ENCODE data around the gene FRAS1. TPM values are rescaled to one million over a fixed set of nuclear protein-coding genes. Genes with fewer than 3 reads are reported as not detected.

The FRAS1 gene
- total RNA-seq, 1 experiment from 2014 or later: 0.23 TPM

DNA sequence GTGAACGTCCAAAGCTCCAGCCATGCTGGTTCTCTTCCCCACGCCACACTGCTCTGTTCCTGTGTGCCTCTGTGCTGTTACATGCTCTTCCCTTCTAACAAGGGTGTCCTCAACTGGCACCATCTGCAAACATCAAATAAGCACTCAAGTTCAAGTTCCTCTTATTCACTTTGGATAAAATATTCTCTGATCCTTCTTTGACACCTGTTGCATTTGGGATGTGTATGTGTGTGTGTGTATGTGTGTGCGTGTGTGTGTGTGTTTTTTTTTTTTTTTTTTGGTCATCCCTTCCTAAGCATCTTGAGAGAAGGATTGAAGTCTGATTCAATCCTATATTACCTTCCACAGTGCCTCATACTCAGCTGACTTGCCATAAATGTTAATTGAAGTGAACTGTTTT lies 290.4 kb downstream of the FRAS1 start:
- no peaks in the 10 kb centered on the region for H3K4me1 ChIP-seq (ENCODE audit: control insufficient read depth, insufficient read depth, low read length)
- H3K36me3 ChIP-seq (ENCODE audit: control insufficient read depth, insufficient read depth, low read length): no peaks in the 10 kb centered on the region
- ChIA-PET POLR2A (no interaction called here), CTCF (no interaction called here)
- TF ChIP-seq SIN3A (IDR thresholded peaks at IDR 0.05; ENCODE audit: borderline replicate concordance, insufficient read depth, low read depth, low read length) (no peak), POLR2AphosphoS5 (IDR thresholded peaks at IDR 0.05; ENCODE audit: low read depth, low read length) (no peak), TCF7L2 (IDR thresholded peaks at IDR 0.05; ENCODE audit: low read depth, low read length) (no peak)
- TF ChIP-seq, protein P1, sequence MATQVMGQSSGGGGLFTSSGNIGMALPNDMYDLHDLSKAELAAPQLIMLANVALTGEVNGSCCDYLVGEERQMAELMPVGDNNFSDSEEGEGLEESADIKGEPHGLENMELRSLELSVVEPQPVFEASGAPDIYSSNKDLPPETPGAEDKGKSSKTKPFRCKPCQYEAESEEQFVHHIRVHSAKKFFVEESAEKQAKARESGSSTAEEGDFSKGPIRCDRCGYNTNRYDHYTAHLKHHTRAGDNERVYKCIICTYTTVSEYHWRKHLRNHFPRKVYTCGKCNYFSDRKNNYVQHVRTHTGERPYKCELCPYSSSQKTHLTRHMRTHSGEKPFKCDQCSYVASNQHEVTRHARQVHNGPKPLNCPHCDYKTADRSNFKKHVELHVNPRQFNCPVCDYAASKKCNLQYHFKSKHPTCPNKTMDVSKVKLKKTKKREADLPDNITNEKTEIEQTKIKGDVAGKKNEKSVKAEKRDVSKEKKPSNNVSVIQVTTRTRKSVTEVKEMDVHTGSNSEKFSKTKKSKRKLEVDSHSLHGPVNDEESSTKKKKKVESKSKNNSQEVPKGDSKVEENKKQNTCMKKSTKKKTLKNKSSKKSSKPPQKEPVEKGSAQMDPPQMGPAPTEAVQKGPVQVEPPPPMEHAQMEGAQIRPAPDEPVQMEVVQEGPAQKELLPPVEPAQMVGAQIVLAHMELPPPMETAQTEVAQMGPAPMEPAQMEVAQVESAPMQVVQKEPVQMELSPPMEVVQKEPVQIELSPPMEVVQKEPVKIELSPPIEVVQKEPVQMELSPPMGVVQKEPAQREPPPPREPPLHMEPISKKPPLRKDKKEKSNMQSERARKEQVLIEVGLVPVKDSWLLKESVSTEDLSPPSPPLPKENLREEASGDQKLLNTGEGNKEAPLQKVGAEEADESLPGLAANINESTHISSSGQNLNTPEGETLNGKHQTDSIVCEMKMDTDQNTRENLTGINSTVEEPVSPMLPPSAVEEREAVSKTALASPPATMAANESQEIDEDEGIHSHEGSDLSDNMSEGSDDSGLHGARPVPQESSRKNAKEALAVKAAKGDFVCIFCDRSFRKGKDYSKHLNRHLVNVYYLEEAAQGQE (IDR thresholded peaks at IDR 0.05; ENCODE audit: insufficient read depth in 1 of 2, low read depth in 2 of 2, low read length in 1 of 2): no peak
- TF ChIP-seq, protein P2, sequence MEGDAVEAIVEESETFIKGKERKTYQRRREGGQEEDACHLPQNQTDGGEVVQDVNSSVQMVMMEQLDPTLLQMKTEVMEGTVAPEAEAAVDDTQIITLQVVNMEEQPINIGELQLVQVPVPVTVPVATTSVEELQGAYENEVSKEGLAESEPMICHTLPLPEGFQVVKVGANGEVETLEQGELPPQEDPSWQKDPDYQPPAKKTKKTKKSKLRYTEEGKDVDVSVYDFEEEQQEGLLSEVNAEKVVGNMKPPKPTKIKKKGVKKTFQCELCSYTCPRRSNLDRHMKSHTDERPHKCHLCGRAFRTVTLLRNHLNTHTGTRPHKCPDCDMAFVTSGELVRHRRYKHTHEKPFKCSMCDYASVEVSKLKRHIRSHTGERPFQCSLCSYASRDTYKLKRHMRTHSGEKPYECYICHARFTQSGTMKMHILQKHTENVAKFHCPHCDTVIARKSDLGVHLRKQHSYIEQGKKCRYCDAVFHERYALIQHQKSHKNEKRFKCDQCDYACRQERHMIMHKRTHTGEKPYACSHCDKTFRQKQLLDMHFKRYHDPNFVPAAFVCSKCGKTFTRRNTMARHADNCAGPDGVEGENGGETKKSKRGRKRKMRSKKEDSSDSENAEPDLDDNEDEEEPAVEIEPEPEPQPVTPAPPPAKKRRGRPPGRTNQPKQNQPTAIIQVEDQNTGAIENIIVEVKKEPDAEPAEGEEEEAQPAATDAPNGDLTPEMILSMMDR (IDR thresholded peaks at IDR 0.05): no peak
- H3K27me3 ChIP-seq (ENCODE audit: control insufficient read depth, insufficient read depth, low read length): no peaks in the 10 kb centered on the region
- no peaks in the 10 kb centered on the region for H3K9me3 ChIP-seq (ENCODE audit: control insufficient read depth, insufficient read depth, low read depth, low read length)
- H3K27ac ChIP-seq (ENCODE audit: low read length): no peak overlapping the region
- in situ Hi-C loops (cut with HindIII; ENCODE audit: low pct_unique_long_range_greater_than_20kb, low sequenced_read_pairs) (no loop called here), intact Hi-C loops (cut with micrococcal nuclease; ENCODE audit: unreplicated experiment) (no loop called here)
- BruUV-seq (replicated peaks): no TSS peak
- no peak overlapping the region for H3K4me3 ChIP-seq (ENCODE audit: low read depth in 2 of 2, low read length in 2 of 2)
- no peak for DNase-seq (ENCODE audit: low read depth, low spot score)
- no peak for ATAC-seq

DNA sequence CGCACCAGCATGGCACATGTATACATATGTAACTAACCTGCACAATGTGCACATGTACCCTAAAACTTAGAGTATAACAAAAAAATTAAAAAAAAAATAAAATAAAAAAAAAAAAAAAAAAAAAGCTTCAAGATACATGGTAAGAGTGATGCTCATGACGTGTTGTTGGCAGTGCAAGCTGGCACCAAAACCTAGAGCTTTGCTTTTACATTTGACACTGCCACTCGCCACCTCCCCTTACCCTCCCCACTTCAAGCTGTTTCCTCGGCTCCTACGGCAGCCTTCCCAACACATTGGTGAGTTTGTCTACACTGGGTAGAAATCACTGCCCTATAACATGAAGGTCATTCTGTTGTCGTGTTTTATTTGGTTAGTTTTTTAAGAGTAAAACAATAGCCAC lies 296.8 kb downstream of the FRAS1 start:
- BruUV-seq (replicated peaks): no TSS peak

DNA sequence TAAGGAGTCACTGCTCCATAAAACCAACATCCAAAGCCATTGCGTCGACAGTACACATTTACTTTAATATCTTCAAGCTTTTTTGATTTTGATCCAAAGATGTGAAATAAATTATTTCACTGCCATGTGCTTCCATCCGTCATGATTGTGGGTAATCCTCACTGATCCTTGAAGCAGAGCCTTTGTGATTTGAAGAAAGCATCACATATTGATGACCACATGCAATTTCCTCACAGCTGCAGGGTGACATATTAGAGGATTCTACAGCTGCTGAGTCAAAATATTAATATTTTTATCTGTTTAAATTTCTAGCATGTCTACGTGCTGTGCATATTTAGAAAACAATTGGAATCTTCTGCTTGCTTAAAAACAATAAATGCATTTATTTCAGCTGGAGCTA lies 297.7 kb downstream of the FRAS1 start:
- TF ChIP-seq, protein P1 (IDR thresholded peaks at IDR 0.05; ENCODE audit: insufficient read depth in 1 of 2, low read depth in 2 of 2, low read length in 1 of 2): no peak
- no peak for TF ChIP-seq POLR2AphosphoS5 (IDR thresholded peaks at IDR 0.05; ENCODE audit: low read depth, low read length)
- TF ChIP-seq TCF7L2 (IDR thresholded peaks at IDR 0.05; ENCODE audit: low read depth, low read length): no peak
- in situ Hi-C loops (cut with HindIII; ENCODE audit: low pct_unique_long_range_greater_than_20kb, low sequenced_read_pairs): no loop called here
- H3K9me3 ChIP-seq (ENCODE audit: control insufficient read depth, insufficient read depth, low read depth, low read length): no peaks in the 10 kb centered on the region
- ATAC-seq (no peak), DNase-seq (ENCODE audit: low read depth, low spot score) (no peak)
- no peaks in the 10 kb centered on the region for H3K36me3 ChIP-seq (ENCODE audit: control insufficient read depth, insufficient read depth, low read length)
- H3K27ac ChIP-seq (ENCODE audit: low read length): no peak overlapping the region
- BruUV-seq (replicated peaks): no TSS peak
- no peak overlapping the region for H3K4me3 ChIP-seq (ENCODE audit: low read depth in 2 of 2, low read length in 2 of 2)
- no peaks in the 10 kb centered on the region for H3K4me1 ChIP-seq (ENCODE audit: control insufficient read depth, insufficient read depth, low read length)
- POLR2A ChIA-PET: no interaction called here
- intact Hi-C loops (cut with micrococcal nuclease; ENCODE audit: unreplicated experiment): no loop called here
- CTCF ChIA-PET: no interaction called here
- H3K27me3 ChIP-seq (ENCODE audit: control insufficient read depth, insufficient read depth, low read length): no peaks in the 10 kb centered on the region

More for the DNA sequence above, 296.8 kb downstream of the FRAS1 start:
- TF ChIP-seq TCF7L2 (IDR thresholded peaks at IDR 0.05; ENCODE audit: low read depth, low read length) (no peak), SIN3A (IDR thresholded peaks at IDR 0.05; ENCODE audit: borderline replicate concordance, insufficient read depth, low read depth, low read length) (no peak)
- H3K27me3 ChIP-seq (ENCODE audit: control insufficient read depth, insufficient read depth, low read length): no peaks in the 10 kb centered on the region
- intact Hi-C loops (cut with micrococcal nuclease; ENCODE audit: unreplicated experiment) (no loop called here), in situ Hi-C loops (cut with HindIII; ENCODE audit: low pct_unique_long_range_greater_than_20kb, low sequenced_read_pairs) (no loop called here)
- no peaks in the 10 kb centered on the region for H3K9me3 ChIP-seq (ENCODE audit: control insufficient read depth, insufficient read depth, low read depth, low read length)
- POLR2A ChIA-PET: no interaction called here
- no peak for DNase-seq (ENCODE audit: low read depth, low spot score)
- H3K27ac ChIP-seq (ENCODE audit: low read length): no peak overlapping the region
- H3K36me3 ChIP-seq (ENCODE audit: control insufficient read depth, insufficient read depth, low read length): no peaks in the 10 kb centered on the region
- ATAC-seq: no peak
- CTCF ChIA-PET: interaction anchor here (0.6 kb wide), 1 partner anchor 9 kb away, joined by 4 read pairs; no protein-coding TSS in a partner anchor
- no peak overlapping the region for H3K4me3 ChIP-seq (ENCODE audit: low read depth in 2 of 2, low read length in 2 of 2)
- no peaks in the 10 kb centered on the region for H3K4me1 ChIP-seq (ENCODE audit: control insufficient read depth, insufficient read depth, low read length)

All from Panc1 (cell line).